ENCODE results near the gene CLDN6. TPM values are rescaled to one million over a fixed set of nuclear protein-coding genes. Genes with fewer than 3 reads are reported as not detected.

CLDN6 gene
- polyA plus RNA-seq, 1 experiment = 0.07 TPM

- CTCF ChIA-PET = no interaction called here
- POLR2A ChIA-PET = no interaction called here
- H3K4me3 ChIP-seq (ENCODE audit: low read depth, low read length) = no peak overlapping the region
- no peaks in the 10 kb centered on the region; the same call in 1 of the 2 replicates for H3K9me3 ChIP-seq (ENCODE audit: control insufficient read depth, insufficient read depth, low read length)
- TF ChIP-seq, protein P1, sequence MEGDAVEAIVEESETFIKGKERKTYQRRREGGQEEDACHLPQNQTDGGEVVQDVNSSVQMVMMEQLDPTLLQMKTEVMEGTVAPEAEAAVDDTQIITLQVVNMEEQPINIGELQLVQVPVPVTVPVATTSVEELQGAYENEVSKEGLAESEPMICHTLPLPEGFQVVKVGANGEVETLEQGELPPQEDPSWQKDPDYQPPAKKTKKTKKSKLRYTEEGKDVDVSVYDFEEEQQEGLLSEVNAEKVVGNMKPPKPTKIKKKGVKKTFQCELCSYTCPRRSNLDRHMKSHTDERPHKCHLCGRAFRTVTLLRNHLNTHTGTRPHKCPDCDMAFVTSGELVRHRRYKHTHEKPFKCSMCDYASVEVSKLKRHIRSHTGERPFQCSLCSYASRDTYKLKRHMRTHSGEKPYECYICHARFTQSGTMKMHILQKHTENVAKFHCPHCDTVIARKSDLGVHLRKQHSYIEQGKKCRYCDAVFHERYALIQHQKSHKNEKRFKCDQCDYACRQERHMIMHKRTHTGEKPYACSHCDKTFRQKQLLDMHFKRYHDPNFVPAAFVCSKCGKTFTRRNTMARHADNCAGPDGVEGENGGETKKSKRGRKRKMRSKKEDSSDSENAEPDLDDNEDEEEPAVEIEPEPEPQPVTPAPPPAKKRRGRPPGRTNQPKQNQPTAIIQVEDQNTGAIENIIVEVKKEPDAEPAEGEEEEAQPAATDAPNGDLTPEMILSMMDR (IDR thresholded peaks at IDR 0.05; ENCODE audit: low read depth, low read length) = no peak
- DNase-seq (ENCODE audit: low read depth, low spot score) = no peak
- H3K27me3 ChIP-seq (ENCODE audit: control insufficient read depth, insufficient read depth, low read length) = peaks cover 37% of the 10 kb centered on the region
- no peak overlapping the region for H3K27ac ChIP-seq (ENCODE audit: low read depth, low read length)
These were observed 2.0 kb downstream of the CLDN6 start for GRCh38 chr16:3015865-3016521.

GRCh38 chr16:3014971-3015370 is 3.0 kb downstream of the CLDN6 start:
- peaks cover 39% of the 10 kb centered on the region for H3K27me3 ChIP-seq (ENCODE audit: control insufficient read depth, insufficient read depth, low read length)
- ChIA-PET CTCF (interaction anchor here (0.7 kb wide), 1 partner anchor 13 kb away, joined by 4 read pairs; no protein-coding TSS in a partner anchor), POLR2A (no interaction called here)
- no peaks in the 10 kb centered on the region; the same call in 1 of the 2 replicates for H3K9me3 ChIP-seq (ENCODE audit: control insufficient read depth, insufficient read depth, low read length)
- no peak overlapping the region for H3K4me3 ChIP-seq (ENCODE audit: low read depth, low read length)
- TF ChIP-seq, protein P1 (IDR thresholded peaks at IDR 0.05; ENCODE audit: low read depth, low read length) = no peak
- H3K27ac ChIP-seq (ENCODE audit: low read depth, low read length) = no peak overlapping the region
- no peak for DNase-seq (ENCODE audit: low read depth, low spot score)

DNA sequence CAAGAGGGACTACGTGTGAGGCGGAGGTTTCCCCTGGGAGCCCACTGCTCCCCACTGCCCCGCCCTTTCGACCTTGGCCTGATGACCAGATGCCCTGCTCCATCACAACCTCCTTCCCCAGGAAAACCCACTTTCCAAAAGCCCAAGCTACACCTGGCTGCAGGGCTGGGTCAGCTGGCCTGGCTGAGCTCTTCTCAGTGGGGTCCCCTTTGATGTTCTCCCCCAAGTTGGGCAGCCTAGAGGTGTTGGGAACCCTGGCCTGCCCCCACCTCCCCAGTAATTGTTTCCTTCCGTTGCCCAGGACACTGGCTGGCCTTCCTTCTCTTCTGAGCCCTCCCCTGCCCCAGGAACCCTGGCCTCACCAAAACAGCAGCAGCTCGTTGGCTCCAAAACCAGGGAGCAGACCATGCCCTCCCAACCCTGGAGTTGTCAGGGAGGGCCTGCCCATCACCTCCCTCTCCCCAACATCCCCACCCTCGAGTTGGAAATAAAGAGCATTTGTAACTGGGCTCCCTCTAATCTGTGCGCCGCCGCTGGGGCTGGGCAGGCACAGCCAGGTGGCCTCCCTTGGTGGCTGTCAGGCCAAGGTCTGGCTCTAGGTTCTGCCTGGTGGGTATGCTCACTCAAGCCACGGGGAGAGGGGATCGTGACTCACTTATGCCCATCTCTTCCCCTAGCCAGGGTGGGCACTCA is 3.8 kb downstream of the CLDN6 start:
- CTCF ChIA-PET = interaction anchor here (1.2 kb wide), 1 partner anchor 18 kb away, joined by 4 read pairs; no protein-coding TSS in a partner anchor
- no peak for DNase-seq (ENCODE audit: low read depth, low spot score)
- Histone ChIP-seq H3K9me3 (ENCODE audit: control insufficient read depth, insufficient read depth, low read length) (no peaks in the 10 kb centered on the region; the same call in 1 of the 2 replicates), H3K27me3 (ENCODE audit: control insufficient read depth, insufficient read depth, low read length) (peaks cover 42% of the 10 kb centered on the region), H3K4me3 (ENCODE audit: low read depth, low read length) (no peak overlapping the region), H3K27ac (ENCODE audit: low read depth, low read length) (no peak overlapping the region)
- POLR2A ChIA-PET = no interaction called here
- TF ChIP-seq, protein P1 (IDR thresholded peaks at IDR 0.05; ENCODE audit: low read depth, low read length) = no peak

- Histone ChIP-seq H3K4me3 (ENCODE audit: low read depth, low read length) (no peak overlapping the region), H3K9me3 (ENCODE audit: control insufficient read depth, insufficient read depth, low read length) (no peaks in the 10 kb centered on the region; the same call in 1 of the 2 replicates), H3K27ac (ENCODE audit: low read depth, low read length) (no peak overlapping the region), H3K27me3 (ENCODE audit: control insufficient read depth, insufficient read depth, low read length) (peaks cover 46% of the 10 kb centered on the region)
- no peak for DNase-seq (ENCODE audit: low read depth, low spot score)
- ChIA-PET CTCF (interaction anchor here (1.2 kb wide), 1 partner anchor 18 kb away, joined by 4 read pairs; no protein-coding TSS in a partner anchor), POLR2A (interaction anchor here (1.7 kb wide), 1 partner anchor 8 kb away, joined by 7 read pairs; no protein-coding TSS in a partner anchor)
- TF ChIP-seq, protein P1 (IDR thresholded peaks at IDR 0.05; ENCODE audit: low read depth, low read length) = no peak
These were observed 4.5 kb downstream of the CLDN6 start for GRCh38 chr16:3013491-3013951.
